Measurements from ENCODE around the gene PRKCB. TPM values are rescaled to one million over a fixed set of nuclear protein-coding genes. Genes with fewer than 3 reads are reported as not detected.

PRKCB gene
- polyA plus RNA-seq, 2 of the 4 experiments (the other 2 are of a cell fraction), result 0.09 to 0.22 TPM

DNA sequence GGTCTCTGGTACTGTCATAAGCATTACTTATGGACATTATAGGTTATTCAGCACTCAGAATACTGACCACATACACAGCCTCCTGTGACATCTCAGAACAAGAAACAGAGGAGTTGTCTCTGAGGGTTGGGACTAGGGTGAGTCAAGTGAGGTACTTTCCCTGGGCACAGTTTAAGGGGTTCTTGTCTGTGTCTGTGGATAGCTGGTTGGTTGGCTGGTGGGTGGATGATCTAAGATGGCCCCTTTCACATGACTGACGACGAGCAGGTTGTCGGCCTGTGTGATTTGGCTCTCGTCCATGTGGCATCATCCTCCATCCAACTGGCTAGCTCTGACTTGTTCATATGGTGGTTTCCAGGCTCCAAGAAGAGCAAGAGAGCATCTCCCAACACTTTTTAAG, 163.9 kb downstream of the PRKCB start:
- no peaks in the 10 kb centered on the region for H3K9me3 ChIP-seq
- H3K27ac ChIP-seq, result no peak overlapping the region
- POLR2A ChIA-PET, result no interaction called here
- ATAC-seq, result no peak
- TF ChIP-seq HEYL (CRISPR knock-in tag; IDR thresholded peaks at IDR 0.05) (no peak), ZNF302 (CRISPR knock-in tag; IDR thresholded peaks at IDR 0.05) (no peak), EP300 (IDR thresholded peaks at IDR 0.05) (no peak), ZC3H11A (IDR thresholded peaks at IDR 0.05) (no peak), TP53 (CRISPR knock-in tag; IDR thresholded peaks at IDR 0.05) (no peak), CBX8 (IDR thresholded peaks at IDR 0.05) (no peak), CEBPB (IDR thresholded peaks at IDR 0.05) (no peak), POLR2AphosphoS2 (conservative IDR thresholded peaks at IDR 0.05; ENCODE audit: low read length) (no peak), ESRRA (IDR thresholded peaks at IDR 0.05; ENCODE audit: borderline replicate concordance, low read length) (no peak), ZSCAN20 (CRISPR knock-in tag; IDR thresholded peaks at IDR 0.05) (no peak)
- TF ChIP-seq, protein P1, sequence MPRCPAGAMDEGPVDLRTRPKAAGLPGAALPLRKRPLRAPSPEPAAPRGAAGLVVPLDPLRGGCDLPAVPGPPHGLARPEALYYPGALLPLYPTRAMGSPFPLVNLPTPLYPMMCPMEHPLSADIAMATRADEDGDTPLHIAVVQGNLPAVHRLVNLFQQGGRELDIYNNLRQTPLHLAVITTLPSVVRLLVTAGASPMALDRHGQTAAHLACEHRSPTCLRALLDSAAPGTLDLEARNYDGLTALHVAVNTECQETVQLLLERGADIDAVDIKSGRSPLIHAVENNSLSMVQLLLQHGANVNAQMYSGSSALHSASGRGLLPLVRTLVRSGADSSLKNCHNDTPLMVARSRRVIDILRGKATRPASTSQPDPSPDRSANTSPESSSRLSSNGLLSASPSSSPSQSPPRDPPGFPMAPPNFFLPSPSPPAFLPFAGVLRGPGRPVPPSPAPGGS (IDR thresholded peaks at IDR 0.05), result no peak
- TF ChIP-seq, protein P2, sequence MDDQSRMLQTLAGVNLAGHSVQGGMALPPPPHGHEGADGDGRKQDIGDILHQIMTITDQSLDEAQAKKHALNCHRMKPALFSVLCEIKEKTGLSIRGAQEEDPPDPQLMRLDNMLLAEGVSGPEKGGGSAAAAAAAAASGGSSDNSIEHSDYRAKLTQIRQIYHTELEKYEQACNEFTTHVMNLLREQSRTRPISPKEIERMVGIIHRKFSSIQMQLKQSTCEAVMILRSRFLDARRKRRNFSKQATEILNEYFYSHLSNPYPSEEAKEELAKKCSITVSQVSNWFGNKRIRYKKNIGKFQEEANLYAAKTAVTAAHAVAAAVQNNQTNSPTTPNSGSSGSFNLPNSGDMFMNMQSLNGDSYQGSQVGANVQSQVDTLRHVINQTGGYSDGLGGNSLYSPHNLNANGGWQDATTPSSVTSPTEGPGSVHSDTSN (IDR thresholded peaks at IDR 0.05), result no peak
- TF ChIP-seq, protein P3, sequence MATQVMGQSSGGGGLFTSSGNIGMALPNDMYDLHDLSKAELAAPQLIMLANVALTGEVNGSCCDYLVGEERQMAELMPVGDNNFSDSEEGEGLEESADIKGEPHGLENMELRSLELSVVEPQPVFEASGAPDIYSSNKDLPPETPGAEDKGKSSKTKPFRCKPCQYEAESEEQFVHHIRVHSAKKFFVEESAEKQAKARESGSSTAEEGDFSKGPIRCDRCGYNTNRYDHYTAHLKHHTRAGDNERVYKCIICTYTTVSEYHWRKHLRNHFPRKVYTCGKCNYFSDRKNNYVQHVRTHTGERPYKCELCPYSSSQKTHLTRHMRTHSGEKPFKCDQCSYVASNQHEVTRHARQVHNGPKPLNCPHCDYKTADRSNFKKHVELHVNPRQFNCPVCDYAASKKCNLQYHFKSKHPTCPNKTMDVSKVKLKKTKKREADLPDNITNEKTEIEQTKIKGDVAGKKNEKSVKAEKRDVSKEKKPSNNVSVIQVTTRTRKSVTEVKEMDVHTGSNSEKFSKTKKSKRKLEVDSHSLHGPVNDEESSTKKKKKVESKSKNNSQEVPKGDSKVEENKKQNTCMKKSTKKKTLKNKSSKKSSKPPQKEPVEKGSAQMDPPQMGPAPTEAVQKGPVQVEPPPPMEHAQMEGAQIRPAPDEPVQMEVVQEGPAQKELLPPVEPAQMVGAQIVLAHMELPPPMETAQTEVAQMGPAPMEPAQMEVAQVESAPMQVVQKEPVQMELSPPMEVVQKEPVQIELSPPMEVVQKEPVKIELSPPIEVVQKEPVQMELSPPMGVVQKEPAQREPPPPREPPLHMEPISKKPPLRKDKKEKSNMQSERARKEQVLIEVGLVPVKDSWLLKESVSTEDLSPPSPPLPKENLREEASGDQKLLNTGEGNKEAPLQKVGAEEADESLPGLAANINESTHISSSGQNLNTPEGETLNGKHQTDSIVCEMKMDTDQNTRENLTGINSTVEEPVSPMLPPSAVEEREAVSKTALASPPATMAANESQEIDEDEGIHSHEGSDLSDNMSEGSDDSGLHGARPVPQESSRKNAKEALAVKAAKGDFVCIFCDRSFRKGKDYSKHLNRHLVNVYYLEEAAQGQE (IDR thresholded peaks at IDR 0.05), result no peak
- TF ChIP-seq, protein P4, sequence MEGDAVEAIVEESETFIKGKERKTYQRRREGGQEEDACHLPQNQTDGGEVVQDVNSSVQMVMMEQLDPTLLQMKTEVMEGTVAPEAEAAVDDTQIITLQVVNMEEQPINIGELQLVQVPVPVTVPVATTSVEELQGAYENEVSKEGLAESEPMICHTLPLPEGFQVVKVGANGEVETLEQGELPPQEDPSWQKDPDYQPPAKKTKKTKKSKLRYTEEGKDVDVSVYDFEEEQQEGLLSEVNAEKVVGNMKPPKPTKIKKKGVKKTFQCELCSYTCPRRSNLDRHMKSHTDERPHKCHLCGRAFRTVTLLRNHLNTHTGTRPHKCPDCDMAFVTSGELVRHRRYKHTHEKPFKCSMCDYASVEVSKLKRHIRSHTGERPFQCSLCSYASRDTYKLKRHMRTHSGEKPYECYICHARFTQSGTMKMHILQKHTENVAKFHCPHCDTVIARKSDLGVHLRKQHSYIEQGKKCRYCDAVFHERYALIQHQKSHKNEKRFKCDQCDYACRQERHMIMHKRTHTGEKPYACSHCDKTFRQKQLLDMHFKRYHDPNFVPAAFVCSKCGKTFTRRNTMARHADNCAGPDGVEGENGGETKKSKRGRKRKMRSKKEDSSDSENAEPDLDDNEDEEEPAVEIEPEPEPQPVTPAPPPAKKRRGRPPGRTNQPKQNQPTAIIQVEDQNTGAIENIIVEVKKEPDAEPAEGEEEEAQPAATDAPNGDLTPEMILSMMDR (IDR thresholded peaks at IDR 0.05), result no peak
- no peaks in the 10 kb centered on the region for H3K4me1 ChIP-seq
- no peak for DNase-seq (ENCODE audit: low read depth in 1 of 2, low spot score in 1 of 2)
- no peak overlapping the region for H3K4me3 ChIP-seq
- WGBS (ENCODE audit: missing lambda C conversion rate), result 0% methylated on average over 4 of the region's 4 CpGs
- no peak for FAIRE-seq
- CTCF ChIA-PET, result no interaction called here
- H3K4me2 ChIP-seq, result no peak overlapping the region

DNA sequence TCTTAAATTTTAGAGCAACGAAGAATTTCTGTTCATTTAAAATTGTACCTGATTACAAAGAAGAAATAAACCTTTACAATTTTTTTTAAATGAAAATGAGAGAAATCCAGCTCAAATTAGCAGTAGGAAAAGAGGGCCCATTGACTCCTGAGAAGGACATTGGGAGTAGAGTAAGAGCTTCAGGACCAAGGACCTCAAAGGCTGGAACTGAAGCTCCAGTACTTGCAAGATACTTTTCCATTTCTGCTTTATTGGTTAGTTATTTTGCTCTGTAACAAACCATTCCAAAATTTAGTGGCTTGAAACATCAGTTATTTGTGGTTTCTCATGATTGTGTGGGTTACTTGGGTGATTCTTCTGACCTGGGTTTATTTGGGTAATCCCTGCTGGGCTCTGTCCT, 165.9 kb downstream of the PRKCB start:
- ChIA-PET CTCF (interaction anchor here (1.3 to 2.9 kb wide), 2 partner anchors 40 to 201 kb away, joined by 3 to 10 read pairs; no protein-coding TSS in a partner anchor), POLR2A (no interaction called here)
- DNase-seq (ENCODE audit: low read depth in 1 of 2, low spot score in 1 of 2), result no peak
- H3K4me2 ChIP-seq, result no peak overlapping the region
- 0% methylated on average over 1 of the region's 1 CpG for WGBS (ENCODE audit: missing lambda C conversion rate)
- ATAC-seq, result no peak
- H3K9me3 ChIP-seq, result no peaks in the 10 kb centered on the region; the same call in 2 of the 3 replicates
- H3K27ac ChIP-seq, result no peak overlapping the region
- FAIRE-seq, result no peak
- H3K4me1 ChIP-seq, result no peaks in the 10 kb centered on the region
- no peak overlapping the region for H3K4me3 ChIP-seq
- TF ChIP-seq, protein P1 (IDR thresholded peaks at IDR 0.05), result no peak
- no peak for TF ChIP-seq NPAS2 (CRISPR knock-in tag; IDR thresholded peaks at IDR 0.05; ENCODE audit: borderline replicate concordance)
- TF ChIP-seq, protein P5, sequence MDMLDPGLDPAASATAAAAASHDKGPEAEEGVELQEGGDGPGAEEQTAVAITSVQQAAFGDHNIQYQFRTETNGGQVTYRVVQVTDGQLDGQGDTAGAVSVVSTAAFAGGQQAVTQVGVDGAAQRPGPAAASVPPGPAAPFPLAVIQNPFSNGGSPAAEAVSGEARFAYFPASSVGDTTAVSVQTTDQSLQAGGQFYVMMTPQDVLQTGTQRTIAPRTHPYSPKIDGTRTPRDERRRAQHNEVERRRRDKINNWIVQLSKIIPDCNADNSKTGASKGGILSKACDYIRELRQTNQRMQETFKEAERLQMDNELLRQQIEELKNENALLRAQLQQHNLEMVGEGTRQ (IDR thresholded peaks at IDR 0.05), result no peak
- no peak for TF ChIP-seq FOSL2 (IDR thresholded peaks at IDR 0.05)
- TF ChIP-seq FOSL2 (CRISPR knock-in tag; IDR thresholded peaks at IDR 0.05), result no peak
- TF ChIP-seq POLR2AphosphoS2 (conservative IDR thresholded peaks at IDR 0.05; ENCODE audit: low read length), result no peak
- TF ChIP-seq ZC3H11A (IDR thresholded peaks at IDR 0.05), result no peak
- TF ChIP-seq HDAC2 (IDR thresholded peaks at IDR 0.05), result no peak
- TF ChIP-seq, protein P6, sequence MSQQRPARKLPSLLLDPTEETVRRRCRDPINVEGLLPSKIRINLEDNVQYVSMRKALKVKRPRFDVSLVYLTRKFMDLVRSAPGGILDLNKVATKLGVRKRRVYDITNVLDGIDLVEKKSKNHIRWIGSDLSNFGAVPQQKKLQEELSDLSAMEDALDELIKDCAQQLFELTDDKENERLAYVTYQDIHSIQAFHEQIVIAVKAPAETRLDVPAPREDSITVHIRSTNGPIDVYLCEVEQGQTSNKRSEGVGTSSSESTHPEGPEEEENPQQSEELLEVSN (IDR thresholded peaks at IDR 0.05; ENCODE audit: borderline replicate concordance, low read depth), result no peak
- no peak for TF ChIP-seq HOXA7 (CRISPR knock-in tag; IDR thresholded peaks at IDR 0.05)
- no peak for TF ChIP-seq CEBPB (IDR thresholded peaks at IDR 0.05)
- no peak for TF ChIP-seq JUNB (IDR thresholded peaks at IDR 0.05)
- TF ChIP-seq POLR2A (IDR thresholded peaks at IDR 0.05; ENCODE audit: low read length), result no peak
- TF ChIP-seq FOXS1 (CRISPR knock-in tag; IDR thresholded peaks at IDR 0.05), result no peak

Data from A549 (cell line).